GM23338 (cell line): ENCODE measurements around the gene PCIF1. TPM values are rescaled to one million over a fixed set of nuclear protein-coding genes. Genes with fewer than 3 reads are reported as not detected.

Experiments used
- ATAC-seq: fragments of 200-7000 bp; cut with Tn5 transposase; 3 replicates; pipeline ENCODE4 v1.9.1; 2020
- DNase-seq: peaks from one replicate; pipeline ENCODE4 v3.0.0-alpha.2; 2015; ENCODE audit warnings: low spot score
- H2AFZ ChIP-seq: fragments of 200-600 bp; sonication (generic); 2 replicates; pipeline ENCODE4 v1.8.0; 2016; ENCODE audit warnings: antibody characterized with exemption, mild to moderate bottlenecking, moderate library complexity
- H3F3A ChIP-seq: fragments of 200-600 bp; sonication (generic); replicated peaks from 2 replicates; pipeline ENCODE4 v1.8.0; 2017; ENCODE audit warnings: antibody characterized with exemption, mixed run types, low read depth
- H3K27ac ChIP-seq: fragments of 200-600 bp; sonication (generic); 2 replicates; pipeline ENCODE4 v1.6.1; 2016; ENCODE audit warnings: low read depth
- H3K27me3 ChIP-seq: fragments of 200-600 bp; sonication (generic); 2 replicates; pipeline ENCODE4 v1.8.0; 2016; ENCODE audit warnings: mild to moderate bottlenecking, mixed run types, moderate library complexity; ENCODE audit not compliant: insufficient read depth
- H3K36me3 ChIP-seq: fragments of 200-600 bp; sonication (generic); 2 replicates; pipeline ENCODE4 v1.8.0; 2016; ENCODE audit warnings: mild to moderate bottlenecking; ENCODE audit not compliant: insufficient read depth
- H3K4me1 ChIP-seq: fragments of 200-600 bp; sonication (generic); 2 replicates; pipeline ENCODE4 v1.8.0; 2016; ENCODE audit warnings: mild to moderate bottlenecking, moderate library complexity; ENCODE audit not compliant: insufficient read depth
- H3K4me2 ChIP-seq: fragments of 200-600 bp; sonication (generic); 2 replicates; pipeline ENCODE4 v1.7.1; 2017; ENCODE audit warnings: mixed run types
- H3K4me3 ChIP-seq: fragments of 200-600 bp; sonication (generic); 2 replicates; pipeline ENCODE4 v1.6.1; 2016; ENCODE audit warnings: mixed run types
- H3K79me2 ChIP-seq: fragments of 200-600 bp; sonication (generic); replicated peaks from 2 replicates; pipeline ENCODE4 v1.8.0; 2017; ENCODE audit warnings: mild to moderate bottlenecking; ENCODE audit not compliant: insufficient read depth
- H3K9me2 ChIP-seq: fragments of 200-600 bp; sonication (generic); 2 replicates; pipeline ENCODE4 v1.8.0; 2017; ENCODE audit not compliant: insufficient read depth
- H4K20me1 ChIP-seq: fragments of 200-600 bp; sonication (generic); replicated peaks from 2 replicates; pipeline ENCODE4 v1.8.0; 2017; ENCODE audit warnings: mild to moderate bottlenecking; ENCODE audit not compliant: insufficient read depth
- H3K27ac Mint-ChIP-seq: 2 replicates; pipeline ENCODE4 v1.8.0; 2020; ENCODE audit warnings: inconsistent platforms, mild to moderate bottlenecking, moderate library complexity, mixed read lengths
- H3K27me3 Mint-ChIP-seq: 3 replicates; pipeline ENCODE4 v1.8.0; 2022; ENCODE audit warnings: low read depth, mild to moderate bottlenecking, moderate library complexity, mixed read lengths, inconsistent platforms; ENCODE audit not compliant: insufficient read depth, poor library complexity
- H3K36me3 Mint-ChIP-seq: 3 replicates; pipeline ENCODE4 v1.8.0; 2021; ENCODE audit warnings: low read depth, mild to moderate bottlenecking, inconsistent platforms, moderate library complexity, mixed read lengths
- H3K4me1 Mint-ChIP-seq: 3 replicates; pipeline ENCODE4 v1.8.0; 2020; ENCODE audit warnings: mild to moderate bottlenecking, inconsistent platforms, mixed read lengths
- H3K4me3 Mint-ChIP-seq: 3 replicates; pipeline ENCODE4 v1.8.0; 2021; ENCODE audit warnings: moderate library complexity, mild to moderate bottlenecking, inconsistent platforms, mixed read lengths
- H3K9me3 Mint-ChIP-seq: 3 replicates; pipeline ENCODE4 v1.8.0; 2020; ENCODE audit warnings: moderate library complexity, mild to moderate bottlenecking, inconsistent platforms, mixed read lengths
- CREB1 ChIP-seq: fragments of 250-450 bp; sonication (Bioruptor Pico); IDR thresholded peaks from 2 replicates; pipeline ENCODE4 v1.5.0; 2020; ENCODE audit warnings: low read depth, mild to moderate bottlenecking, moderate library complexity
- CTCF ChIP-seq, 2 experiments: fragments of 200-600 bp in 1 of 2; sonication (generic) in 1 of 2; conservative IDR thresholded peaks; 2 replicates each; pipeline versions ENCODE4 v1.5.1 to v1.6.1; 2016 to 2017; ENCODE audit warnings: antibody characterized with exemption in 2 of 2, low read depth in 2 of 2, mild to moderate bottlenecking in 2 of 2, moderate library complexity in 1 of 2
- EZH2 ChIP-seq: fragments of 200-600 bp; sonication (generic); IDR thresholded peaks from one replicate; pipeline ENCODE4 v1.8.0; 2017; ENCODE audit warnings: antibody characterized with exemption, mild to moderate bottlenecking, low read depth; ENCODE audit not compliant: unreplicated experiment
- EZH2phosphoT487 ChIP-seq: fragments of 200-600 bp; sonication (generic); IDR thresholded peaks from one replicate; pipeline ENCODE4 v1.8.1; 2018; ENCODE audit warnings: antibody characterized with exemption; ENCODE audit not compliant: unreplicated experiment
- JUNB ChIP-seq: IDR thresholded peaks from one replicate; pipeline ENCODE4 v1.6.1; 2016; ENCODE audit warnings: antibody characterized with exemption; ENCODE audit not compliant: unreplicated experiment
- NANOG ChIP-seq: IDR thresholded peaks from 2 replicates; pipeline ENCODE4 v1.6.1; 2016; ENCODE audit warnings: antibody characterized with exemption, borderline replicate concordance
- POLR2AphosphoS5 ChIP-seq: IDR thresholded peaks from 2 replicates; pipeline ENCODE4 v1.6.1; 2016; ENCODE audit warnings: antibody characterized with exemption, low read depth
- STAT1 ChIP-seq: IDR thresholded peaks from one replicate; pipeline ENCODE4 v1.6.1; 2016; ENCODE audit warnings: antibody characterized with exemption; ENCODE audit not compliant: unreplicated experiment
- ZNF114 ChIP-seq: fragments of 250-450 bp; sonication (Bioruptor Pico); IDR thresholded peaks from 2 replicates; pipeline ENCODE4 v1.5.0; 2020; ENCODE audit warnings: mild to moderate bottlenecking, moderate library complexity
- ZNF331 ChIP-seq: fragments of 250-450 bp; sonication (Bioruptor Pico); IDR thresholded peaks from 2 replicates; pipeline ENCODE4 v1.5.0; 2020; ENCODE audit warnings: low read depth, mild to moderate bottlenecking, moderate library complexity
- polyA plus RNA-seq: library from polyadenylated mRNA; unstranded; fragments of >200 nt; fragmentation: Nextera tagmentation; extraction: Ambion mirVana; gene quantifications from 2 replicates; pipeline ENCODE4 v1.2.1, GENCODE V29; 2016
- total RNA-seq: library from RNA; depleted of rRNA; stranded (reverse); fragments of >200 nt; shearing (Covaris generic); gene quantifications from 2 replicates; pipeline ENCODE4 v1.2.3, GENCODE V29; 2014
- TF ChIP-seq, protein P1 (sequence below): IDR thresholded peaks from one replicate; pipeline ENCODE4 v1.6.1; 2018; ENCODE audit warnings: antibody characterized with exemption; ENCODE audit not compliant: unreplicated experiment
- TF ChIP-seq, protein P2 (sequence below): IDR thresholded peaks from 2 replicates; pipeline ENCODE4 v1.6.1; 2016; ENCODE audit warnings: antibody characterized with exemption

The PCIF1 gene
- total and polyA plus RNA-seq, 2 experiments from 2014 or later = 26.1 to 28.3 TPM

DNA sequence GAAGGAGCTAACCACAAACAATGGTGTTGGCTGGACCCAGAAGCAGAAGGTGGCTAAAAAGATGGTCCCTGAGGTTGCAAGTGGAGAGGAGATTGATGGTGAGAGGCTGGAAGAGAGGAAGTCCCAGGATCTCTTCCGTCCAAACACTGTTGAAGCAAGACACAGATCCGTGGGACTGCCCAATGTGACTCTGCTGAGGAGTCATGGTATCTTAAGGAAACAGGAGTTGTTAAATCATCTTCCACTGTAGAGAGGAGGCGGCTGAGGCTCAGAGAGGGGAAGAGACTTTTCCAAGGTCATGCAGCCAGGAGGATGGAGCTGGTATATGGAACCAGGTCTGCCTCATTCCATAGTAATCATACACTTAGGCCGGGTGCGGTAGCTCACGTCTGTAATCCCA is 41.6 kb downstream of the PCIF1 start (continued):
- TF ChIP-seq, protein P1, sequence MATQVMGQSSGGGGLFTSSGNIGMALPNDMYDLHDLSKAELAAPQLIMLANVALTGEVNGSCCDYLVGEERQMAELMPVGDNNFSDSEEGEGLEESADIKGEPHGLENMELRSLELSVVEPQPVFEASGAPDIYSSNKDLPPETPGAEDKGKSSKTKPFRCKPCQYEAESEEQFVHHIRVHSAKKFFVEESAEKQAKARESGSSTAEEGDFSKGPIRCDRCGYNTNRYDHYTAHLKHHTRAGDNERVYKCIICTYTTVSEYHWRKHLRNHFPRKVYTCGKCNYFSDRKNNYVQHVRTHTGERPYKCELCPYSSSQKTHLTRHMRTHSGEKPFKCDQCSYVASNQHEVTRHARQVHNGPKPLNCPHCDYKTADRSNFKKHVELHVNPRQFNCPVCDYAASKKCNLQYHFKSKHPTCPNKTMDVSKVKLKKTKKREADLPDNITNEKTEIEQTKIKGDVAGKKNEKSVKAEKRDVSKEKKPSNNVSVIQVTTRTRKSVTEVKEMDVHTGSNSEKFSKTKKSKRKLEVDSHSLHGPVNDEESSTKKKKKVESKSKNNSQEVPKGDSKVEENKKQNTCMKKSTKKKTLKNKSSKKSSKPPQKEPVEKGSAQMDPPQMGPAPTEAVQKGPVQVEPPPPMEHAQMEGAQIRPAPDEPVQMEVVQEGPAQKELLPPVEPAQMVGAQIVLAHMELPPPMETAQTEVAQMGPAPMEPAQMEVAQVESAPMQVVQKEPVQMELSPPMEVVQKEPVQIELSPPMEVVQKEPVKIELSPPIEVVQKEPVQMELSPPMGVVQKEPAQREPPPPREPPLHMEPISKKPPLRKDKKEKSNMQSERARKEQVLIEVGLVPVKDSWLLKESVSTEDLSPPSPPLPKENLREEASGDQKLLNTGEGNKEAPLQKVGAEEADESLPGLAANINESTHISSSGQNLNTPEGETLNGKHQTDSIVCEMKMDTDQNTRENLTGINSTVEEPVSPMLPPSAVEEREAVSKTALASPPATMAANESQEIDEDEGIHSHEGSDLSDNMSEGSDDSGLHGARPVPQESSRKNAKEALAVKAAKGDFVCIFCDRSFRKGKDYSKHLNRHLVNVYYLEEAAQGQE = no peak
- no peak for TF ChIP-seq ZNF331 (CRISPR knock-in tag)
- TF ChIP-seq, protein P2, sequence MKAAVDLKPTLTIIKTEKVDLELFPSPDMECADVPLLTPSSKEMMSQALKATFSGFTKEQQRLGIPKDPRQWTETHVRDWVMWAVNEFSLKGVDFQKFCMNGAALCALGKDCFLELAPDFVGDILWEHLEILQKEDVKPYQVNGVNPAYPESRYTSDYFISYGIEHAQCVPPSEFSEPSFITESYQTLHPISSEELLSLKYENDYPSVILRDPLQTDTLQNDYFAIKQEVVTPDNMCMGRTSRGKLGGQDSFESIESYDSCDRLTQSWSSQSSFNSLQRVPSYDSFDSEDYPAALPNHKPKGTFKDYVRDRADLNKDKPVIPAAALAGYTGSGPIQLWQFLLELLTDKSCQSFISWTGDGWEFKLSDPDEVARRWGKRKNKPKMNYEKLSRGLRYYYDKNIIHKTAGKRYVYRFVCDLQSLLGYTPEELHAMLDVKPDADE = no peak
- TF ChIP-seq JUNB = no peak
- no peak for TF ChIP-seq ZNF114 (CRISPR knock-in tag)

DNA sequence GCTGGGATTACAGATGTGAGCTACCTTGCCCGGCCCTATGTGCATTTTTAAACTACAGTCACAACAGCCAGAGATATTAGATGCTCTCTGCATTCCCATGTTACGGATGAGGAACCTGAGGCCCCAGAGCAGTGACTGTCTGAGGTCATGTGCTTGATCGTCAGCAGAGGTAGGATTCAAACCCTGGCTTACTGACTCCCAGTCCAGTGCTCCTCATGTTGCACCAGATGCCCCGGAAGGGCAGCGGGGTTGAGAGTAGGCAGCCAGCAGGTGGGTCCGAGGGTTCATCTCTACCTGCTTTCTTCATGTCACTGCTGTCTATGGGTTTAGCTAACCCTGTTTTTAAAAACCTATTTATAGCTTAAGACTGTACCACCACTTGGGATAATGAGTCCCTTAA is 46.8 kb downstream of the PCIF1 start:
- Histone ChIP-seq H3K4me1 (peaks cover 9% of the 10 kb centered on the region), H3K27ac (no peak overlapping the region), H2AFZ (0 out of 2 replicates have a peak overlapping the region, but pooled peaks have one; percentile 14), H3K4me2 (no peak overlapping the region), H3K4me3 (no peak overlapping the region), H4K20me1 (no peaks in the 10 kb centered on the region), H3F3A (no peaks in the 10 kb centered on the region), H3K36me3 (no peaks in the 10 kb centered on the region), H3K9me2 (no peaks in the 10 kb centered on the region), H3K27me3 (no peaks in the 10 kb centered on the region), H3K79me2 (no peaks in the 10 kb centered on the region)
- no peak overlapping the region for H3K4me3 Mint-ChIP-seq
- no peak for ATAC-seq
- no peak overlapping the region for H3K27ac Mint-ChIP-seq
- H3K4me1 Mint-ChIP-seq = peaks cover 10% of the 10 kb centered on the region
- peaks cover 3% of the 10 kb centered on the region for H3K27me3 Mint-ChIP-seq
- no peaks in the 10 kb centered on the region for H3K36me3 Mint-ChIP-seq
- H3K9me3 Mint-ChIP-seq = no peaks in the 10 kb centered on the region
- no peak for DNase-seq
- no peak for TF ChIP-seq CTCF (conservative IDR thresholded peaks at IDR 0.05; ENCODE audit: low read depth in 2 of 2)
- TF ChIP-seq EZH2phosphoT487 = no peak
- no peak for TF ChIP-seq ZNF331 (CRISPR knock-in tag)
- no peak for TF ChIP-seq EZH2
- TF ChIP-seq POLR2AphosphoS5 = no peak
- TF ChIP-seq, protein P2 = no peak
- no peak for TF ChIP-seq NANOG
- TF ChIP-seq STAT1 = no peak
- no peak for TF ChIP-seq ZNF114 (CRISPR knock-in tag)
- TF ChIP-seq JUNB = no peak
- TF ChIP-seq, protein P1 = no peak
- no peak for TF ChIP-seq CREB1 (CRISPR knock-in tag)
